LoVo (cell line): ENCODE data around the gene SLC19A1.

ENCODE experiments used
- DNase-seq: peaks from one replicate; pipeline ENCODE4 v3.0.0-alpha.2; 2016; ENCODE audit warnings: low spot score

SLC19A1 gene

DNA sequence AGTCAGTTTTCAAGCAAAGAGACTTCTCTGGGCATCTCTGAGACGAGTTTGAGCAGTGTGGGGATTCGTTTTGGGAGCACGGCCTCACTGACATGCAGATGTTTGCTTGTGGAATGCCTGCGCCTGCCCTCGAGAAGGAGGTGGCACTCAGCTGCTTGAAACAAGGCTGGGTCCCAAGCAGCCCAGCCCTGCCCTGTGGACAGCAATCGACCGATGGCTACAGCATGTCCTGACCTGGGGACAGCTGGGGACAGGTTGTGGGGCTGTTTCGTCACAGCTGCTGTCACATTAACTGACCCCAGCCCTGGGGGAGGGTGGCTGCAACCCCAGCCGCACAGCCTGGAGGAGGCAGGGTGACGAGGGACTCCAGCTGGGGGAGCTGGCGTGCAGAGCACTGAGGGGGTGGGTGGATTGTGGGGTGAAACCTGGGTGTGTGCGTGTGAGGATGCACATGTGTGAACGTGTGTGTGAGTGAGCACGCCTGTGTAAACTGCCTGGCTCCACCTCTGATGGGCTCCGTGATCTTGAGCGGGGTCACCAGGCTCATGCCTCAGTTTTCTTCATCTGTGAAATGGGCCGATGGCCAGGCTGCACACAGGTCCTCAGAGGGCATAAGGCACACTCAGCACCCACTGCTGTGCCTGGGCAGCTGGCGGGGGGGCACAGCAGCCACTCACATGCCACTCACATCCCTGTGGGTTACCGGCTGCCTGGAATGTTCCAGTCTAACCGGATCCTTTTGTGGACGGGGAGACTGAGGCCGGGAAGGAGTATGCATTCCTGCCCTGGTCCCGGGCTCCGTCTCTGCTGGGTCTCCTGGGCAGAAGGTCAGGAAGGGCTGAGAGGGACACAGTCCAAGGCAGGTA, 87.9 kb downstream of the SLC19A1 start:
- DNase-seq = no peak

DNA sequence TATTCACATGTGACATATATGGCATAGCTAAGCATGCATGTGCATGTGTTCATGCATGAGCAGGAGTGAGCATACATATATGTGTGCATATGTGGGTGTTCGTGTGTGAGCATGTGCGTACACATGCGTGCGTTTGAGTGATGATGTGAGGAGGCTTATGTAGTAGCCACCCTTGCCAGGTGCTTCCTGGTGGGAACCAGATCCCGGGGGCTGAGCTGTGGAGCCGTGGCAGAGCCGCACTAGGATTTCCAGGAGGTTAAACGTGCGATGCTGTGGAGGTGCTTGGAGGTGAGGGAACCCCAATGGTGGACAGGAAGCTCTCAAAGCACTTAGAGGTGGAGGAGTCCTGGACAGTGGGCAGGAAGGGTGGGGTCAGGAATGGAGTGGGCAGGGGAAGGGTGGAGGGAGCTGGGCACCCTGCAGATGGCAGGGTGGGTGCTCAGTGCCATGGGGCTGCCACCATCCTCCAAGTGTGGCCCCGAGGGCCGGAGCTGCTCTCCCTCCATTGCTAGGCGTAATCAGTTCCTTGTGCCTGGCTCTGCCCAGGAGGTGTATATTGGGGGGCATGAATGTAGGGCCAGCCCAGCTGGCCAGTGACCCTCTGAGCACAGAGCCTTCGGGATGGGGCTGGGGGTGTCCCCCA, 88.8 kb downstream of the SLC19A1 start:
- no peak for DNase-seq

DNA sequence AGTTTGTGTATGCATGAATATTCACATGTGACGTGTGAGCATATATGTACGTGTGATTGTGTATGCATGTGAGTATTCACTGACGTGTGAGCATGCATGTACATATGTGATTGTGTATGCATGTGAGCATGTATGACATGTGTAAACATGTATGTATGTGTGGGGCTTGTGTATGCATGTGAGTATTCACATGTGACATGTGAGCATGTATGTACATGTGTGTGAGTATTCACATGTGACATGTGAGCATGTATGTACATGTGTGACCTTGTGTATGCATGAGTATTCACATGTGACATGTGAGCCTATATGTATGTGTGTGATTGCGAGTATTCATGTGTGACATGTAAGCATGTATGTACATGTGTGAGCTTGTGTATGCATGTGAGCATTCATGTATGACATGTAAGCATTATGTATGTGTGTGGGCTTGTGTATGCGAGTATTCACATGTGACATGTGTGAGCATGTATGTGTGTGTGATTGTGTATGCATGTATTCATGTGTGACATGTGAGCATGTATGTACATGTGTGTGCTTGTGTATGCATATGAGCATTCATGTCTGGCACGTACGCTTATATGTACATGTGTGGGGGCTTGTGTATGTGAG, 89.4 kb downstream of the SLC19A1 start:
- no peak for DNase-seq

DNA sequence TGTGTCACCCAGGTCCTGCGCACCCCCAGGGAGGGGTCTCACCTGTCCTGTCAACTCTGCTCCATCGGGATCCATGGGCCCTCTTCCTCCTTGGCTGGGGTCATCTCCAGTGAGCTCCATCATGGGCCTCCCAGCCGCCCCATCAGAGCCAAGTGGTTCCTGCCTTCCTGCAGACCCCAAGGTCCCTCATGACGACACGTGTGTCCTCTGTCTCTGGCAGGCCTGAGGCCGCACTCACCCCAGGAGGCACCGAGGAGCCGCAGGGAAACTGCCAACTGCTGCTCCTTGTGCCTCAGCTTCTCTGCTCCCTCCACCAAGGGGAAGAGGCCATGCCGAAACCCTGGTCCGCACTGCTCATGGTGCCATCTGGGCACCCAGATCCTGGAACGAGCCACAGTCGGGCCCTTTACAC, 90.5 kb downstream of the SLC19A1 start:
- DNase-seq = no peak

DNA sequence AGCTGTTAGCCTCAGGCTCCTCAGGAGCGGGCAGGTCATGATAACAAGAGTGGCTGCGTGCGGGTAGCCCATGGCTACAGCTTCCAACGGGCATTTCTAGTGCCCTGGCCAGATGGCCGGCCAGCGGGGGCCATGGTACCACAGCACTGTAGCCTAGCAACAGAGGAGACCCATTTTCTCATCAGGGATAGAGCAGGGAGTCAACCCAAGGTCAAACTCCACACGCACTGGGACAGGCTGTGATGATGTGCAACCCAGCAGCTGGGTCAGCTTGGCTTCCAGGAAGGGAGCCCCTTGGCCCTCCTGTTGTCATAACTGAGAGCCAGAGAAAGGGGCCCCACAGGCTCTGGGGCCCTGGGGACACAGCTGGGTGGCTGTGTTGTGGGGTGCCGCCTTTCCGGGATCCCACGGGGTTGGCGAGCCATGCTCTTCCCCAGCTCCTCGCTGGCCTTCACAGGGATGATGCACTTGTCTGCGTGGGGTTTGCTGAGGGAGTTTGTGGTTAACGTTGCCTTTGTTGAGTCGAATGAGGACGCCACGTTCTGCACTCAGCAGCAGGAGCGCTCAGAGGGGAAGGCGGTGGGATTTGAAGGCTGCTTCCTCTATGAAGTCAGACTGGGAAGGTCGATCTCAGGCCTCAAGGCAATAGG, 91.0 kb downstream of the SLC19A1 start:
- DNase-seq = no peak

DNA sequence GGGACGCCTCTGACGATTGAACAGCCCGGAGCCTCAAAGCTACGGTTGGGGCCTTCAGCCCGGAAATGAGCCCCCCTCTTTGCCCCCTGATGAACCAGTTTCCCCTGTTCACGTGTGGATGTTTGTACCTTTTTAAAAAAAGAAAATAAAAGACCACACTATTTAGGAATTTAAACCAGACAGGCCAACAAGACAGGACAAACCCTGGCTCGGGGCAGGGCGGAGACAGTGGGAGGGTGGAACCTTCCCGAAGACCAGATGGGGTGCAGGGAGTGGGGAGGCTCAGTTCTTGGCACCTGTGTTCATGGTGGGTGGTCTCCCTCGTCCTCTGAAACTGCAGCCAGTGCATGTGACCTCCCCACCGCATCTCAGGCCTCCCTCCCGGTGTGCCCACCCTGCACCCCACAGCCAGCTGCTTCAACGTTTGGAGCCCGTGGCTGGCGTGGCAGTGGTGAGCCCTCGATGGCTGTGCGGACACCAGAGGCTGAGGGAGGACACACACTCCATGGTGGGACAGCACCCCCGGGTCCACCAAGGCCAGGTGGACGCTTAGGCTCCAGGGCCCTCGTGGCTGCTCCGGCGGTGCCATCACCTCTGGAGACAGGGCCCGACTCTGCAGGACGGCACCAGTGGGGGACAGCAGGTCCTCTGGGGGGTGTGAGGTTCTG, 91.7 kb downstream of the SLC19A1 start:
- no peak for DNase-seq

DNA sequence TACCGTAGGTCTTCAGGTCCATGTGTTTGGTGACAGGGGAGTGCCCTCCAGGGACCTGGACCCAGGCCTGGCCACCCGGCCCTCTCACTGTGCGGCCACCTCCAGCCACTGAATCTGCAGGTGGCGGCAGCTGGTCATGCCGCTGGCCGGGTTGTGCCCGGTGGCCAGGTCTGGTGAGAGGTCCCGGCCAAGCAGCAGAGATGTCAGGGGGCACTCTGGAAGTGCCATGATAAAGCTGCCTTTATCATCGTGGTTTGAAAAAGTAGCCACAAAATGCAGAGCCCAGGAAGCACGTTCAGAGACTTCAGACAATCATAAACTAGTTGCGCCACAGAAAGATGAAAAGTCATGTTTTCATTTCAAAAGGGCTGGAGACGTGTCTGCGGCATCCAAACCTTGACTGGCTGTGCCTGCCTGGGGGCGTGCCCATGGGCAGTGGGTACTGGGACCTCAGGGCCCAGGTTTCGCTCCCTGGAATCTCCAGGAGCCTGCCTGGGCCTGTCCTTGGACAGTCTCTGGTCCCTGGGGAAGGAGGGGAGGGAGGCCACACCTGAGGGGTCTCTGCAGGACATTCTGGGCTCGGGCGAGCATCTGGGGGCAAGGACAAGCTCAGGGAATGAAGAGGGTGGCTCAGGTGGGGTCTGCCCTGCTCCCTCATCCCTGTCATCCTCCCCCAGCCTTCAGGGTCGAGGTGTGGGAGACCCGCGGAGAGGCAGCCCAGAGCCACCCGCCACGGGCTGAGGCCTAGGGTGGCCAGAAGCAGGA, 92.4 kb downstream of the SLC19A1 start:
- no peak for DNase-seq

DNA sequence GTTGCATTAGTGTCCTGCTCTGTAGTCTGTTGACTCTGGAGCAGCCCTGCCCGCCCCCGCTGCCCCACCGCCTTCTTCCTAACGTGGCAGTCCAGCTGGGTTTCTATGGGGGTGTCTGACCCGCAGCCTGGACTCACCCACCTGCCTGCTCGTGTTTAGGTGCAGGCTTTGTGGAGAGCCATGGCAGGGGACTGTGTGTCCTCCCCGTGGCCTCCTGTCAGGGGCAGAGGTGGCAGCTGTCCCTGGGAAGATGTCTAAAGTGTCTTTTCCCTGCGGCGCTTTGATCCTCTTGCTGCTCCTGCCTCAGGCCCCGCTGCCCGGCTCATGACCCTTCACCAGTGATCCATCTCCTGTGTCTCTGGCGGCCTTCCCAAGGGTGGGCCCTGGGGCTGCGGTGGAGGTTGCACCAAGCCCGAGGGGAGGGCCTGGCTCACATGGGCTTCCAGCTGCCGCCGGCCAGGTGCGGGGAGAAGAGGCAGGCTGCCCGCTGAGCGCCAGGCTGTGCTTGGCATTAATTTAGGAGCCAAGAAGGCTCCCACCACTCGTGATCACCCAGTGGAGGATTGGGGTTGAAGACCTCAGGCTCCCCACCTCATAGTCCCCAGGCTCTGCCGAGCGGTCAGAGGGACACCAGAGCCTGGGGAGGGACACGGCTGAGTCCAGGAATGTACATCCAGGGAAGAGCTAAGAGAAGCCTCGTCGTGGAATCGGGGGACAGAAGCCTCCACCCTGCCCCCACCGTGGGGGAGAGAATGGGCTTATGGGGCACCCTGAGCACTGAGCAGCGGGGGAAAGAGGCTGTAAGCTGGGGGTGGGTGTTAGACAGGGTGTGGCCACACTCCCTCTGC, 93.2 kb downstream of the SLC19A1 start:
- DNase-seq = no peak

DNA sequence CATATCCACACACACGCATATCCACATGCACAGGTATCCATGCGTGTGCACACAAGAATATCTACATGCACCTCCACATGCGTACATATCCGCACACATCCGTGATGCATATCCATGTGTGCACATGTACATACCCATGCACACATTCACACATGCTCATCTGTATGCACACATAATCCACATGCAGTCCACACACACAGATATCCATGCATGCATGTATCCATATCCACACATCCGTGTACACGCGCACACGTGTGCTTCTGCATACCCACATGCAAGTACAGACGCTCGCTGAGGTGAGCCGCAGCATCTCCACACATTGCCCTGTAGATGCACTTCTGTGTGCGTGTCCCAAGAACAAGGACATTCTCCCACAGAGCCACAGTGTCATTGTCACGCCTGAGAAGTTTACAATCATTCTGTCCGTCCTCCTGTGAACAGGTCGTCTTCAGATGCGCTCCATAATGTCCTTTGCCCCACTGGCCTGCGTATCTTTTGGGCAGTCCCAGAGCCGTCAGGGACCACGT, 93.9 kb downstream of the SLC19A1 start:
- DNase-seq = no peak
